Measurements from ENCODE around the gene TMEM161A.

The TMEM161A gene

DNA sequence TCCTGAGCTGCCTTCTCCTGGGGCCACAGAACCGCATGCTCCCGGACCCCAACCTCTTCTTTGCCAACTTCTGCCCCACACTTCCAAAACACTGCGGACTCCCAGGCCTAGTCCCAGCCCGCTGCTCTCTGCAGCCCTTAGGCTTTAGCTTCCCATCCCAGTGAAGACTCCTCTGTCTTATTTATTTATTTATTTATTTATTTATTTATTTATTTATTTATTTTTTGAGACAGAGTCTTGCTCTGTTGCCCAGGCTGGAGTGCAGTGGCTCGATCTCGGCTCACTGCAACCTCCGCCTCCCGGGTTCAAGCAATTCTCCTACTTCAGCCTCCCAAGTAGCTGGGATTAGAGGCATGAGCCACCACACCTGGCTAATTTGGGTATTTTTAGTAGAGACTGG, 10.2 kb upstream of the TMEM161A start (continued):
- TF ChIP-seq ZNF202 (tag by site-specific recombination; IDR thresholded peaks at IDR 0.05; ENCODE audit: borderline replicate concordance) (peak; percentile 9; the same call in 1 of the 2 replicates), ZNF623 (tag by site-specific recombination; IDR thresholded peaks at IDR 0.05) (peak; percentile 70), ZNF555 (tag by site-specific recombination; conservative IDR thresholded peaks at IDR 0.05) (peak; percentile 62), REST (tag by site-specific recombination; IDR thresholded peaks at IDR 0.05) (peak; percentile 74), ZNF560 (tag by site-specific recombination; IDR thresholded peaks at IDR 0.05; ENCODE audit: borderline replicate concordance) (peak; percentile 67; the same call in 1 of the 2 replicates), ZNF292 (tag by site-specific recombination; IDR thresholded peaks at IDR 0.05; ENCODE audit: borderline replicate concordance, low read depth) (0 out of 2 replicates have a peak, but pooled peaks have one; percentile 37), ZNF791 (tag by site-specific recombination; IDR thresholded peaks at IDR 0.05) (0 out of 2 replicates have a peak, but pooled peaks have one; percentile 26), ZNF664 (tag by site-specific recombination; IDR thresholded peaks at IDR 0.05) (0 out of 2 replicates have a peak, but pooled peaks have one; percentile 24)

DNA sequence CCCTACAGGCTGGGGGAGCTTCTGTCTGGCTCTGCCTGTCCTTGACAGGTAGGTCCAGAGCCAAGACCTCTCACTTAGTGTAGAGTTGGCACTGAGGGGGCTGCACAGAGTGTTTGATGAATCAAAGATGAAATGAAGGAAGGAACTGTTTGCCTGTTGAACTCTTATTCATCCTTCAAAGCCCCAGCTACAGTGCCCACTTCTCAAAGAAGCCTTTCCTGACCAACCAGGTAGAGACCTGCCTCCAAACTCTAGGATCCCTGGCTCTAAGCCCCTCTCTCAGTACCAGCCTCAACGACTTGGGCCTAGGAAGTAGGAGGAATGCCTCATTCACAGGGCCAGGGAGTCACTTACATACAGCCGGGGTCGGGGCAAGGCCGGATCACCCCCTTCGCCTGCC, 9.1 kb upstream of the TMEM161A start:
- TF ChIP-seq REST (tag by site-specific recombination; IDR thresholded peaks at IDR 0.05) (no peak), ZFP3 (tag by site-specific recombination; IDR thresholded peaks at IDR 0.05; ENCODE audit: low read depth) (peak; percentile 92), ZNF777 (tag by site-specific recombination; IDR thresholded peaks at IDR 0.05; ENCODE audit: borderline replicate concordance) (no peak), ZNF48 (tag by site-specific recombination; IDR thresholded peaks at IDR 0.05) (no peak), ZNF830 (tag by site-specific recombination; IDR thresholded peaks at IDR 0.05; ENCODE audit: low read depth) (no peak), ZNF354C (tag by site-specific recombination; IDR thresholded peaks at IDR 0.05; ENCODE audit: borderline replicate concordance, low read depth) (no peak)
- Histone ChIP-seq H3K9me3 (ENCODE audit: control insufficient read depth, insufficient read depth, low read depth, low read length) (no peaks in the 10 kb centered on the region), H3K4me3 (ENCODE audit: low read depth, low read length) (no peak overlapping the region), H3K4me1 (ENCODE audit: control insufficient read depth, insufficient read depth, low read length) (no peaks in the 10 kb centered on the region), H3K36me3 (ENCODE audit: control insufficient read depth in 2 of 2, insufficient read depth in 1 of 2, low read length in 2 of 2) (peaks cover 0 to 5% of the 10 kb centered on the region in 2 experiments; a peak in 2 of 3 replicates), H3K27ac (ENCODE audit: extremely low read depth, low read depth, low read length) (no peak overlapping the region)
- ChIA-PET POLR2A (no interaction called here), CTCF (interaction anchor here (0.6 to 5.4 kb wide), 11 partner anchors 10 to 407 kb away, joined by 3 to 47 read pairs (median 4); no protein-coding TSS in a partner anchor)

- Histone ChIP-seq H3K27ac (ENCODE audit: extremely low read depth, low read depth, low read length) (no peak overlapping the region), H3K4me1 (ENCODE audit: control insufficient read depth, insufficient read depth, low read length) (no peaks in the 10 kb centered on the region), H3K9me3 (ENCODE audit: control insufficient read depth, insufficient read depth, low read depth, low read length) (no peaks in the 10 kb centered on the region), H3K36me3 (ENCODE audit: control insufficient read depth in 2 of 2, insufficient read depth in 1 of 2, low read length in 2 of 2) (peaks cover 0 to 5% of the 10 kb centered on the region in 2 experiments; a peak in 2 of 3 replicates), H3K4me3 (ENCODE audit: low read depth, low read length) (no peak overlapping the region)
- ChIA-PET POLR2A (no interaction called here), CTCF (interaction anchor here (0.5 to 5.4 kb wide), 10 partner anchors 10 to 196 kb away, joined by 3 to 47 read pairs (median 6); no protein-coding TSS in a partner anchor)
- no peak for TF ChIP-seq ATF2 (tag by site-specific recombination; IDR thresholded peaks at IDR 0.05; ENCODE audit: low read depth)
- no peak for TF ChIP-seq ZNF670 (tag by site-specific recombination; IDR thresholded peaks at IDR 0.05; ENCODE audit: low read depth)
- no peak for TF ChIP-seq GLI4 (tag by site-specific recombination; IDR thresholded peaks at IDR 0.05)
- TF ChIP-seq INSM2 (tag by site-specific recombination; IDR thresholded peaks at IDR 0.05), result no peak
- TF ChIP-seq PRDM10 (tag by site-specific recombination; IDR thresholded peaks at IDR 0.05), result no peak
Observed at GRCh38 chr19:19146865-19147264, 8.6 kb upstream of the TMEM161A start.

Data from HEK293 (cell line).